HG03520 (cell line): ENCODE measurements around the gene CDYL.

Experiments used
- ATAC-seq: cut with Tn5 transposase; IDR thresholded peaks from one replicate; pipeline ENCODE4 v1.9.1; 2021; ENCODE audit warnings: mild to moderate bottlenecking, moderate library complexity; ENCODE audit not compliant: unreplicated experiment

The CDYL gene

GRCh38 chr6:4776131-4776492 is at the start of gene CDYL:
TSS of gene CDYL (plus strand) at chr6:4776404. CDS start at chr6:4776784, 380 bp downstream.
- peak; percentile 56 for ATAC-seq

- no peak for ATAC-seq
Measured at GRCh38 chr6:4726645-4727044, 49.6 kb upstream of the CDYL start.

- ATAC-seq = no peak
Measured at GRCh38 chr6:4727217-4727616, 49.0 kb upstream of the CDYL start.

- no peak for ATAC-seq
Measured at GRCh38 chr6:4727671-4728435, 48.4 kb upstream of the CDYL start.

GRCh38 chr6:4728436-4728769 is 47.8 kb upstream of the CDYL start:
- no peak for ATAC-seq

- ATAC-seq = no peak
Measured at GRCh38 chr6:4728926-4729325, 47.3 kb upstream of the CDYL start.

GRCh38 chr6:4731996-4732395 is 44.2 kb upstream of the CDYL start:
- ATAC-seq = no peak

GRCh38 chr6:4732691-4733315 is 43.4 kb upstream of the CDYL start:
- no peak for ATAC-seq

GRCh38 chr6:4736371-4736873 is 39.8 kb upstream of the CDYL start:
- no peak for ATAC-seq

- ATAC-seq = no peak
Measured at GRCh38 chr6:4740032-4740431, 36.2 kb upstream of the CDYL start.

- ATAC-seq = no peak
Measured at GRCh38 chr6:4743062-4743461, 33.1 kb upstream of the CDYL start.

- ATAC-seq = no peak
Measured at GRCh38 chr6:4743926-4744325, 32.3 kb upstream of the CDYL start.

- no peak for ATAC-seq
Measured at GRCh38 chr6:4747588-4747987, 28.6 kb upstream of the CDYL start.

- no peak for ATAC-seq
Measured at GRCh38 chr6:4751823-4752464, 24.3 kb upstream of the CDYL start.

- no peak for ATAC-seq
Measured at GRCh38 chr6:4756247-4756646, 20.0 kb upstream of the CDYL start.

GRCh38 chr6:4759997-4760396 is 16.2 kb upstream of the CDYL start:
- no peak for ATAC-seq

GRCh38 chr6:4760773-4761172 is 15.4 kb upstream of the CDYL start:
- ATAC-seq = no peak

GRCh38 chr6:4762294-4762693 is 13.9 kb upstream of the CDYL start:
- ATAC-seq = no peak

- ATAC-seq = no peak
Measured at GRCh38 chr6:4763921-4764320, 12.3 kb upstream of the CDYL start.

GRCh38 chr6:4768815-4769214 is 7.4 kb upstream of the CDYL start:
- no peak for ATAC-seq

- no peak for ATAC-seq
Measured at GRCh38 chr6:4772750-4773149, 3.5 kb upstream of the CDYL start.

- no peak for ATAC-seq
Measured at GRCh38 chr6:4773181-4773580, 3.0 kb upstream of the CDYL start.
